Pulmonary artery endothelial cell (primary cell): ENCODE measurements around the gene FAM25A. TPM values are rescaled to one million over a fixed set of nuclear protein-coding genes. Genes with fewer than 3 reads are reported as not detected.

Experiments
- DNase-seq: peaks from one replicate; pipeline ENCODE4 v3.0.0-alpha.2; 2011; ENCODE audit warnings: low read depth, low spot score
- total RNA-seq: library from RNA; depleted of rRNA; stranded (reverse); fragments of >200 nt; gene quantifications from 2 replicates; pipeline ENCODE4 v1.2.3, GENCODE V29; 2014

The FAM25A gene
- total RNA-seq, 1 donor from 2014 or later = not detected

DNA sequence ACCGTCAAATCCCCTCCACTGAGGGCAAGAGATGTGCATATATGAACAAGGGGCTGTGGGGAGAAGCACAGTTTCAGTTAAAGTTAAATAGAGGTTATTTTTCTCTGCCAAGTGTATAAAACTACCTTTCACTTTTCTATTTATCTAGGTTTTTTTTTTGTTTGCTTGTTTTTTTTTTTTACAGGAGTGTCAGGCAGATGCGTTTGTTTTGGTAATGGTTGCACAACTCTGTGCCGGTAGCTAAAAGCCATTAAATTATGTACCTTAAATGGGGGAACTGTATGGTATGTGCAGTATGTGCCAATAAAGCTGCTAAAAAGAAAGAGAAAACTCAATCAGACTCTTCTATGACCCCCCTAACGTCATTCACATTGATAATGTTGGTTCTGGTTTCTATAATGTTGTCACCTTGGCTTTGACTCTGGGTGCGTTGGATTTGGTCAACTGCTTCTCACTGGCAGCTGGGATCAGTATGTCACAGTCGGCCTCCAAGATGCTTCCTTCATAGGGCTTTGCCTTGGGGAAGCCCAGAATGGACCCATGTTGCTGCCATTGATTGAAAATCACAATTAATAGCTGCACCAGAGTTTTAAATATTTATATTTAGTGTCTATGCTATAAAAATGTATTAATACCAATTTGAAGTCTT, 40.3 kb downstream of the FAM25A start:
- DNase-seq = no peak

DNA sequence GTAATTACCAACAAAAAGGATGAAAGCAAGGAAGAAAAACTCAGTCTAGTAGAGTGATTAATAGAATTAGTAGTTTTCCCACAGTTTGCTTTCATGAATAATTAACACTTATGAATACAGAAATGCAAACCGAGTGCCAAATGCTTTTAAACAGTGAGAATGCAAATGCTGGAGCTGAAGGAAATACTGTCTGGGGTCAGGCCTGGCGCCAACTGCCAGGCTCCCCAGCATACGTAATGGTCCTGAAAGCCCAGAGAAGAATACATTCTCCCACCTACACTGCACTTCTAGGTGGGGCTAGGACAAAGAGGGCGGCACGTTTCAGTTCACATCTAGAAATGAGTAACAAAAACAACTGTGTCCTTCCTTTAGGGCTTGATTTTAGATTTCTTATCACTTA, 44.6 kb downstream of the FAM25A start:
- DNase-seq = no peak

DNA sequence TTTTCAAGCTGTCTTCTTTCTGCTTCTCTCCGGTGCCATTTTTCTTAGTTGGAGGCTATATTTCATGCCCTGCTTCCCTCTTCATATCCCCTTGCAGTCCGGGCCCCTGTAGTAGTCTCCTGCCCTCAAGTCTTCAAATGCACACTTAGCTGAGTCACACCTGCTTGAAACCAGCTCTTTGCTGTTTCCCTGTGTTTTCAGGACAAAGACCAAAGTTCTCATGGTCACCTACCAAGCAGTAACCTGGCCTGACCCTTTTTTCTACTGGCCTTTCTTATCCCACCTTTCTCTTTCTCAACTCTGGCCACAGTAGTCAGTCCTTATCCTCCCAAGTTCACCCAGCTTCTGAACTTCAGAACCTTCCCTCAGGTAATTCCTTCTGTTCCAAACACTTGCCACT, 46.1 kb downstream of the FAM25A start:
- DNase-seq = no peak

DNA sequence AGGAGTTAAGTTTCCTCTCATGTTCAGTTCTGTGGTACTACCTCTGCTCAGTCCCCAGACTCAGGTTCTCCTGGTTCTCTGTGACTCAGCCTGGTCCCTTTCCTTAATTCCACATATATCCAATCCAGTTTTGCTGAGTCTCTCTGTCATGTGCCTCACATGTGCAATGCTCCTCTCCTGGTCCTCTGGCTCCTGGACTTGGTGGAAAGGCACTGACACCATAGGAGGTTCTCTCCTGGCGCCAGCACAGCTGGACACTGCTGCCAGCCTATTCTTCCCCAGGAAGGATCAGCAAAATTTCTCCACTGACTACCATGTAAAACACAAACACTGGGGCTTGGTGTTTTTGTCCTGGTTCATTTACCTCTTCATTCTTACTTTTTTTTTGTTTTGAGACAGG, 46.8 kb downstream of the FAM25A start:
- DNase-seq = no peak

DNA sequence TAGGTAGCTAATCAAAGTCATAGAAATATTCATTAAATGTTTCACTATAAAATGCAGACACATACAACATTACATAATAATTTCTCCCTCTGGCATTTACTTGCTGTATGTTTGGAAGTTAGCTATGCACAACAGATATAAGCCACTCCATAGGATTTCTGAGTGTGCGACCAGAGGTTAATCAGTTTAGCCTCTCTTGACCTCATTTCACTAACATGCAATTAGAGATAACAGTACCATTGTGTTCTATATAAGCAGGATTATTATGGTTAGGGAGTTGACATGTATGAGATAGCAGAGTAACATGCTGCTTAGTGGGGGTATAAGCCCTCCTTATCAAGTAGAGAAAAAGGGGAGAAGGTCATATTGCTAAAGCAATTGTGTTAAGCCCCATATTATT, 48.2 kb downstream of the FAM25A start:
- DNase-seq = no peak

DNA sequence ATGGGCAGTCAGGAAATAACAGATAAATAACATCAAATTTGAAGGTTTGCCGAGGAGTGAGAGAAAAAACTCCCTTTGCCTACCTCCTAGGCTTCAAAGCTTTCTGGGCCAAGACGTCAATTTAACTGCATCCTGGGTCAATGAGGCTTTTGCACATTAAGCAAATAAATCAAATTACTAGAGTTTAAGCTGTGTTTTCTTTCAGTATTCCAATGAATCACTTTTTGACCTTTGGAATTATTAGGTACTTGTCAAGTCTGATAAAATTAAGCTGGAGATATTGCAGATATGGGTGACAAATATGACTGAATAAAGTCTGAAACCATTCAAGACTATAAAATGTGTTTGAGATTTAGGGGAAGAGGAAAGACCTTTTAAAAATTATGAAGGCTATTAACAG, 52.4 kb downstream of the FAM25A start:
- DNase-seq = no peak

Other genes starting within 250 kb of the FAM25A start
- 355 and 372 TPM in 2 replicates for gene MMRN2, start 62.7 kb upstream of the FAM25A start, total RNA-seq
- gene SNCG, start 61.7 kb upstream of the FAM25A start, total RNA-seq = 43.1 and 45.0 TPM in 2 replicates
- 14.3 and 36.5 TPM in 2 replicates for gene ADIRF, start 51.8 kb upstream of the FAM25A start, total RNA-seq
- 224 and 228 TPM in 2 replicates for gene GLUD1, start 74.5 kb downstream of the FAM25A start, total RNA-seq
- gene SHLD2, start 74.9 kb downstream of the FAM25A start, total RNA-seq = 22.2 and 28.2 TPM in 2 replicates
- gene NUTM2A, start 205.2 kb downstream of the FAM25A start, total RNA-seq = 0.07 and 0.35 TPM in 2 replicates